ENCODE data around the gene HAS3. TPM values are rescaled to one million over a fixed set of nuclear protein-coding genes. Genes with fewer than 3 reads are reported as not detected.

Gene HAS3
- polyA plus RNA-seq, 1 of the 3 experiments (the other 2 are of a cell fraction), result 38.7 TPM

DNA sequence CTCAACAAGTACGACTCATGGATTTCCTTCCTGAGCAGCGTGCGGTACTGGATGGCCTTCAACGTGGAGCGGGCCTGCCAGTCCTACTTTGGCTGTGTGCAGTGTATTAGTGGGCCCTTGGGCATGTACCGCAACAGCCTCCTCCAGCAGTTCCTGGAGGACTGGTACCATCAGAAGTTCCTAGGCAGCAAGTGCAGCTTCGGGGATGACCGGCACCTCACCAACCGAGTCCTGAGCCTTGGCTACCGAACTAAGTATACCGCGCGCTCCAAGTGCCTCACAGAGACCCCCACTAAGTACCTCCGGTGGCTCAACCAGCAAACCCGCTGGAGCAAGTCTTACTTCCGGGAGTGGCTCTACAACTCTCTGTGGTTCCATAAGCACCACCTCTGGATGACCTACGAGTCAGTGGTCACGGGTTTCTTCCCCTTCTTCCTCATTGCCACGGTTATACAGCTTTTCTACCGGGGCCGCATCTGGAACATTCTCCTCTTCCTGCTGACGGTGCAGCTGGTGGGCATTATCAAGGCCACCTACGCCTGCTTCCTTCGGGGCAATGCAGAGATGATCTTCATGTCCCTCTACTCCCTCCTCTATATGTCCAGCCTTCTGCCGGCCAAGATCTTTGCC, 9.0 kb downstream of the HAS3 start:
- CTCF ChIA-PET, result interaction anchor here (0.7 to 7.3 kb wide), 4 partner anchors 10 to 270 kb away, joined by 3 to 62 read pairs (median 23); no protein-coding TSS in a partner anchor
- DNase-seq, result no peak
- Histone ChIP-seq H3K27me3 (ENCODE audit: insufficient read depth) (no peaks in the 10 kb centered on the region), H3K4me2 (no peak overlapping the region), H4K20me1 (ENCODE audit: insufficient read depth) (peaks cover 13% of the 10 kb centered on the region; the same call in 1 of the 2 replicates), H3K4me3 (ENCODE audit: low read depth in 2 of 2, low read length in 1 of 2) (no peak overlapping the region), H3K79me2 (ENCODE audit: insufficient read depth) (no peaks in the 10 kb centered on the region), H3K9me2 (no peaks in the 10 kb centered on the region), H3K27ac (ENCODE audit: low read depth in 2 of 2, low read length in 1 of 2) (no peak overlapping the region), H3K4me1 (ENCODE audit: control insufficient read depth in 1 of 2, insufficient read depth in 2 of 2, low read depth in 1 of 2, low read length in 1 of 2) (no peaks in the 10 kb centered on the region; a peak in 1 of 4 replicates), H3K9me3 (no peaks in the 10 kb centered on the region), H3K36me3 (replicated peaks in 1 of 2; ENCODE audit: control insufficient read depth in 1 of 2, insufficient read depth in 2 of 2, low read length in 1 of 2) (peaks cover 19 to 74% of the 10 kb centered on the region in 2 experiments), H3K9ac (no peak overlapping the region), H3F3A (replicated peaks; ENCODE audit: insufficient read depth) (peaks cover 3% of the 10 kb centered on the region), H2AFZ (ENCODE audit: low read depth) (no peak overlapping the region)
- no peak for TF ChIP-seq TAF1 (IDR thresholded peaks at IDR 0.05; ENCODE audit: borderline replicate concordance, low read depth, low read length)
- TF ChIP-seq, protein P1, sequence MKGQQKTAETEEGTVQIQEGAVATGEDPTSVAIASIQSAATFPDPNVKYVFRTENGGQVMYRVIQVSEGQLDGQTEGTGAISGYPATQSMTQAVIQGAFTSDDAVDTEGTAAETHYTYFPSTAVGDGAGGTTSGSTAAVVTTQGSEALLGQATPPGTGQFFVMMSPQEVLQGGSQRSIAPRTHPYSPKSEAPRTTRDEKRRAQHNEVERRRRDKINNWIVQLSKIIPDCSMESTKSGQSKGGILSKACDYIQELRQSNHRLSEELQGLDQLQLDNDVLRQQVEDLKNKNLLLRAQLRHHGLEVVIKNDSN (IDR thresholded peaks at IDR 0.05; ENCODE audit: borderline replicate concordance, low read depth), result no peak
- no peak for TF ChIP-seq JUND (IDR thresholded peaks at IDR 0.05)
- TF ChIP-seq, protein P2, sequence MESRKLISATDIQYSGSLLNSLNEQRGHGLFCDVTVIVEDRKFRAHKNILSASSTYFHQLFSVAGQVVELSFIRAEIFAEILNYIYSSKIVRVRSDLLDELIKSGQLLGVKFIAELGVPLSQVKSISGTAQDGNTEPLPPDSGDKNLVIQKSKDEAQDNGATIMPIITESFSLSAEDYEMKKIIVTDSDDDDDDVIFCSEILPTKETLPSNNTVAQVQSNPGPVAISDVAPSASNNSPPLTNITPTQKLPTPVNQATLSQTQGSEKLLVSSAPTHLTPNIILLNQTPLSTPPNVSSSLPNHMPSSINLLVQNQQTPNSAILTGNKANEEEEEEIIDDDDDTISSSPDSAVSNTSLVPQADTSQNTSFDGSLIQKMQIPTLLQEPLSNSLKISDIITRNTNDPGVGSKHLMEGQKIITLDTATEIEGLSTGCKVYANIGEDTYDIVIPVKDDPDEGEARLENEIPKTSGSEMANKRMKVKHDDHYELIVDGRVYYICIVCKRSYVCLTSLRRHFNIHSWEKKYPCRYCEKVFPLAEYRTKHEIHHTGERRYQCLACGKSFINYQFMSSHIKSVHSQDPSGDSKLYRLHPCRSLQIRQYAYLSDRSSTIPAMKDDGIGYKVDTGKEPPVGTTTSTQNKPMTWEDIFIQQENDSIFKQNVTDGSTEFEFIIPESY (IDR thresholded peaks at IDR 0.05; ENCODE audit: borderline replicate concordance, low read depth), result no peak
- TF ChIP-seq, protein P3, sequence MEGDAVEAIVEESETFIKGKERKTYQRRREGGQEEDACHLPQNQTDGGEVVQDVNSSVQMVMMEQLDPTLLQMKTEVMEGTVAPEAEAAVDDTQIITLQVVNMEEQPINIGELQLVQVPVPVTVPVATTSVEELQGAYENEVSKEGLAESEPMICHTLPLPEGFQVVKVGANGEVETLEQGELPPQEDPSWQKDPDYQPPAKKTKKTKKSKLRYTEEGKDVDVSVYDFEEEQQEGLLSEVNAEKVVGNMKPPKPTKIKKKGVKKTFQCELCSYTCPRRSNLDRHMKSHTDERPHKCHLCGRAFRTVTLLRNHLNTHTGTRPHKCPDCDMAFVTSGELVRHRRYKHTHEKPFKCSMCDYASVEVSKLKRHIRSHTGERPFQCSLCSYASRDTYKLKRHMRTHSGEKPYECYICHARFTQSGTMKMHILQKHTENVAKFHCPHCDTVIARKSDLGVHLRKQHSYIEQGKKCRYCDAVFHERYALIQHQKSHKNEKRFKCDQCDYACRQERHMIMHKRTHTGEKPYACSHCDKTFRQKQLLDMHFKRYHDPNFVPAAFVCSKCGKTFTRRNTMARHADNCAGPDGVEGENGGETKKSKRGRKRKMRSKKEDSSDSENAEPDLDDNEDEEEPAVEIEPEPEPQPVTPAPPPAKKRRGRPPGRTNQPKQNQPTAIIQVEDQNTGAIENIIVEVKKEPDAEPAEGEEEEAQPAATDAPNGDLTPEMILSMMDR (IDR thresholded peaks at IDR 0.05), result no peak
- no peak for TF ChIP-seq MXI1 (IDR thresholded peaks at IDR 0.05; ENCODE audit: low read depth, low read length)
- TF ChIP-seq NFIC (IDR thresholded peaks at IDR 0.05; ENCODE audit: borderline replicate concordance), result no peak
- no peak for TF ChIP-seq RCOR1 (IDR thresholded peaks at IDR 0.05; ENCODE audit: low read length)
- TF ChIP-seq, protein P4, sequence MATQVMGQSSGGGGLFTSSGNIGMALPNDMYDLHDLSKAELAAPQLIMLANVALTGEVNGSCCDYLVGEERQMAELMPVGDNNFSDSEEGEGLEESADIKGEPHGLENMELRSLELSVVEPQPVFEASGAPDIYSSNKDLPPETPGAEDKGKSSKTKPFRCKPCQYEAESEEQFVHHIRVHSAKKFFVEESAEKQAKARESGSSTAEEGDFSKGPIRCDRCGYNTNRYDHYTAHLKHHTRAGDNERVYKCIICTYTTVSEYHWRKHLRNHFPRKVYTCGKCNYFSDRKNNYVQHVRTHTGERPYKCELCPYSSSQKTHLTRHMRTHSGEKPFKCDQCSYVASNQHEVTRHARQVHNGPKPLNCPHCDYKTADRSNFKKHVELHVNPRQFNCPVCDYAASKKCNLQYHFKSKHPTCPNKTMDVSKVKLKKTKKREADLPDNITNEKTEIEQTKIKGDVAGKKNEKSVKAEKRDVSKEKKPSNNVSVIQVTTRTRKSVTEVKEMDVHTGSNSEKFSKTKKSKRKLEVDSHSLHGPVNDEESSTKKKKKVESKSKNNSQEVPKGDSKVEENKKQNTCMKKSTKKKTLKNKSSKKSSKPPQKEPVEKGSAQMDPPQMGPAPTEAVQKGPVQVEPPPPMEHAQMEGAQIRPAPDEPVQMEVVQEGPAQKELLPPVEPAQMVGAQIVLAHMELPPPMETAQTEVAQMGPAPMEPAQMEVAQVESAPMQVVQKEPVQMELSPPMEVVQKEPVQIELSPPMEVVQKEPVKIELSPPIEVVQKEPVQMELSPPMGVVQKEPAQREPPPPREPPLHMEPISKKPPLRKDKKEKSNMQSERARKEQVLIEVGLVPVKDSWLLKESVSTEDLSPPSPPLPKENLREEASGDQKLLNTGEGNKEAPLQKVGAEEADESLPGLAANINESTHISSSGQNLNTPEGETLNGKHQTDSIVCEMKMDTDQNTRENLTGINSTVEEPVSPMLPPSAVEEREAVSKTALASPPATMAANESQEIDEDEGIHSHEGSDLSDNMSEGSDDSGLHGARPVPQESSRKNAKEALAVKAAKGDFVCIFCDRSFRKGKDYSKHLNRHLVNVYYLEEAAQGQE (IDR thresholded peaks at IDR 0.05; ENCODE audit: low read depth, low read length), result no peak
- TF ChIP-seq POLR2AphosphoS5 (IDR thresholded peaks at IDR 0.05; ENCODE audit: low read depth, low read length), result no peak
- no peak for TF ChIP-seq RAD21 (IDR thresholded peaks at IDR 0.05; ENCODE audit: low read length)
- no peak for TF ChIP-seq FOXM1 (IDR thresholded peaks at IDR 0.05; ENCODE audit: low read depth)
- TF ChIP-seq CHD2 (IDR thresholded peaks at IDR 0.05; ENCODE audit: low read length, partially characterized antibody), result no peak
- 95% methylated on average over 25 of the region's 25 CpGs for WGBS (ENCODE audit: low lambda C conversion rate)
- POLR2A ChIA-PET, result interaction anchor here (1.4 kb wide), 1 partner anchor 18 kb away, joined by 3 read pairs; the partner anchor contains the start of genes CHTF8 and UTP4
